WTC11 (cell line): ENCODE measurements around the gene MT1M.

Experiments used
- CTCF ChIP-seq: fragments of 200-600 bp; IDR thresholded peaks from 2 replicates; pipeline ENCODE4 v1.8.0; 2022; ENCODE audit warnings: antibody characterized with exemption
- IRF1 ChIP-seq: sonication (generic); formaldehyde crosslinking; IDR thresholded peaks from 2 replicates; pipeline ENCODE4 v1.8.0; 2023; ENCODE audit warnings: missing genetic modification reagents
- ZNF263 ChIP-seq: sonication (generic); formaldehyde crosslinking; IDR thresholded peaks from 2 replicates; pipeline ENCODE4 v1.8.1; 2022; ENCODE audit warnings: low read depth, mild to moderate bottlenecking, moderate library complexity, missing genetic modification reagents

GRCh38 chr16:56611281-56611833, 21.1 kb upstream of the MT1M start:
- no peak for TF ChIP-seq IRF1 (CRISPR knock-in tag)
- no peak for TF ChIP-seq ZNF263
- no peak for TF ChIP-seq CTCF
